Gastroesophageal sphincter (tissue), 3 donors: ENCODE data around the gene STK35.

Experiments
- CTCF ChIP-seq, 4 experiments: fragments of 200-600 bp in 2 of 4; fragments of 450-650 bp in 2 of 4; sonication (generic) in 1 of 4; IDR thresholded peaks; one replicate each; pipeline ENCODE4 v1.5.1; 2017 to 2019; ENCODE audit warnings: antibody characterized with exemption in 4 of 4, mild to moderate bottlenecking in 2 of 4, moderate library complexity in 2 of 4
- POLR2AphosphoS5 ChIP-seq: sonication (generic); formaldehyde crosslinking; IDR thresholded peaks from one replicate; pipeline ENCODE4 v1.6.1; 2017; ENCODE audit warnings: antibody characterized with exemption

GRCh38 chr20:2162125-2162822 is 60.6 kb downstream of the STK35 start:
- TF ChIP-seq CTCF (IDR thresholded peaks at IDR 0.05) = no peak
- TF ChIP-seq POLR2AphosphoS5 = no peak
